GM12801 (cell line): ENCODE measurements around the gene CNTNAP2.

Experiments used
- TF ChIP-seq, protein P1 (sequence below): IDR thresholded peaks from one replicate; pipeline ENCODE4 v1.5.1; 2011; ENCODE audit warnings: control low read depth; ENCODE audit not compliant: insufficient read length; ENCODE audit errors: extremely low read depth

Gene CNTNAP2

DNA sequence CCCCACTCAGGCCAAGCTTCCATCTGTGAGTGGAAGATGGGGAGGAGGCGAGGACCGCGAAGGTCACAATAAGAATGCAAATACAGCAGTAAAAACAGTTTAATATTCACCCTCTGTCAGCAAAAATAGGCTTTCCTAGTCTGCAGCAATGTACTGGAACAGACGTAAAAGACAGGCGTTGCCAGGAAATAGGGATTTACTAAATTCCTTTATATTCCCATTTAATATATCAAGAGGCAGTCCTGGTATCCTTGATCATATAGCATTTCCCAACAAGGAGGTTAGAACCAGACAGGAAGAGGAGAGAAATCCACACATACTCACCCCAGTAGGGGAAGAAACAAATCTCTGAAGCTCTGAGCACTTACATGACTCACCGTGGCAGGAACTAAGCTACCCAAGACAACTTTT is 1419.1 kb downstream of the CNTNAP2 start:
- TF ChIP-seq, protein P1, sequence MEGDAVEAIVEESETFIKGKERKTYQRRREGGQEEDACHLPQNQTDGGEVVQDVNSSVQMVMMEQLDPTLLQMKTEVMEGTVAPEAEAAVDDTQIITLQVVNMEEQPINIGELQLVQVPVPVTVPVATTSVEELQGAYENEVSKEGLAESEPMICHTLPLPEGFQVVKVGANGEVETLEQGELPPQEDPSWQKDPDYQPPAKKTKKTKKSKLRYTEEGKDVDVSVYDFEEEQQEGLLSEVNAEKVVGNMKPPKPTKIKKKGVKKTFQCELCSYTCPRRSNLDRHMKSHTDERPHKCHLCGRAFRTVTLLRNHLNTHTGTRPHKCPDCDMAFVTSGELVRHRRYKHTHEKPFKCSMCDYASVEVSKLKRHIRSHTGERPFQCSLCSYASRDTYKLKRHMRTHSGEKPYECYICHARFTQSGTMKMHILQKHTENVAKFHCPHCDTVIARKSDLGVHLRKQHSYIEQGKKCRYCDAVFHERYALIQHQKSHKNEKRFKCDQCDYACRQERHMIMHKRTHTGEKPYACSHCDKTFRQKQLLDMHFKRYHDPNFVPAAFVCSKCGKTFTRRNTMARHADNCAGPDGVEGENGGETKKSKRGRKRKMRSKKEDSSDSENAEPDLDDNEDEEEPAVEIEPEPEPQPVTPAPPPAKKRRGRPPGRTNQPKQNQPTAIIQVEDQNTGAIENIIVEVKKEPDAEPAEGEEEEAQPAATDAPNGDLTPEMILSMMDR: no peak

DNA sequence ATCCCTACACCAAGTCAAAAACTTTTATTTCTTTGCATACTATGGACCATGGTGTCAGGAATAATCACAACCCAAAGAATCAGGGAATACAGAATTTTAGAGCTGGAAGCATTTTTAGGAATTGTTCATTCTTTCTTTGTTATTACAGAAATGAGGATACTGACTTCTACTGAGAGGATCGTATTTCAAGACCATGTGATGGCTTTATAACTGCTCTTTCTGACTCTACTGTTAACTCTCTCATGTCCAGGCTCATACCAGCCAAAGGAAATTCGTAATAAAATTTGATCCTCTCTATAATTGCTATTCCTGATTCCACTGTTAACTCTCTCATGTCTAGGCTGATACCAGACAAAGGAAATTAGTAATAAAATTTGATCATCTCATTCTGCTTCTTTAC is 1423.1 kb downstream of the CNTNAP2 start:
- TF ChIP-seq, protein P1: no peak

DNA sequence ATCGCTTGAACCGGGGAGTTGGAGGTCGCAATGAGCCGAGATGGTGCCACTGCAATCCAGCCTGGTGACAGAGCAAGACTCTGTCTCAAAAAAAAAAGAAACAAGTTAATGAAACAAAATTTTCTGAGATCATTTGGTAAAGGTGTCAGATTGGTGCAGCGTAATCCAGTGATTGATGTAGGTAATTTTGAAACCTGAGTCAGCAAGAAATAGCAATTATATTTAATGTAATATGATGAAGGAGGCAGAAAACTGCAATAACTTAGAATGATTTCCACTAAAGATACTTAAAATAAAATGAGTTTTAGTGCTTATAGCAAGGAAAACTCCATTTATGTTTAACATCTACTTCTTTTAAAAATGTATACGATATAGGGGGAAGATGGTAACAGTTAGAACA is 1424.1 kb downstream of the CNTNAP2 start:
- TF ChIP-seq, protein P1: no peak

- TF ChIP-seq, protein P1: no peak
Measured at GRCh38 chr7:147541261-147541660, 1424.7 kb downstream of the CNTNAP2 start.

GRCh38 chr7:147547252-147547897 is 1430.8 kb downstream of the CNTNAP2 start:
- TF ChIP-seq, protein P1: no peak

GRCh38 chr7:147556317-147556716 is 1439.7 kb downstream of the CNTNAP2 start:
- TF ChIP-seq, protein P1: no peak

DNA sequence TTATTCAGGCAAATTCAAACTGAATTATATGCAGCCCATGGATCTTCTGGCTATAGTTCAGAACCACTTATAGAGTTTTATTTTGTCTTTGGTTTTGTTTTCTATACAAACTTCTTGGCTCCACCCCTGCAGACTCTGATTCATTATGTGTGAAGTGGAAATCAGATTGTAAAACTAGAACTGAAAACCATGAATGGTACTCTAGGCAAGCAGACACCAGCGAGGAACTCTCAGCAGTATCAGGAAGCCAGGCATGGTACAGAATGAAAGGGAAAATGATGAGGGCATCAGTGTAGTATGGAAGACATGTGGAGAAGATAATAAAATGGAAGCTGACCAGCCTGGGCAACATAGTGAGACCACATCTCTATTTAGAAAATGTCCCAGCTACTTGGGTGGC is 1447.1 kb downstream of the CNTNAP2 start:
- TF ChIP-seq, protein P1: no peak
